HG03469 (cell line): Measurements from ENCODE around the gene NRARP.

ENCODE experiments used
- ATAC-seq: cut with Tn5 transposase; IDR thresholded peaks from one replicate; pipeline ENCODE4 v1.9.1; 2021; ENCODE audit warnings: mild to moderate bottlenecking, moderate library complexity, moderate number of reproducible peaks; ENCODE audit not compliant: unreplicated experiment

Gene NRARP

DNA sequence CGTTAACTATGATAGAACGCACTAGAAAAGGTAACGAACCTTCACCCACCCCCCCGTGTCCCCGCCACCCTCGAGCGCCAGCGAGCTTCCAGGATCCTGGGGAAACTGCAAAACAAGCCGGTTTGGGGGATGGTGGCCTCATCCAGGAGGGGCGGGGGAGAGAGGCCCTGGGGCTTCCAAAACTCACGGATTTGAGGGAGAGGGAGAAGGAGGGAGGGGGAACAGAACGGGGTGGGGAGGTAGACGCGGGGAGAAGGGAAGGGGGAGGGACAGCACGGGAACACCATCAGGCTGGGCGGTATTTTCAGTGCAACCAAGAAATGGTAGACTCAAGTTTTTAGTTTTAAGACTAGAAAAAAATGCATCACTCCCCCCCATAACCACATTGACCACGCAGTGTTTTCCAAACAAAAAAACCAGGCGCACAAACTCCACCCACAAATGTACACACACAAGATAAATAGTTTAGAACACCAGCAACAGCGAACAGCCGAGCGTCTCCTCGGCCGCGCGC lies 1.4 kb downstream of the NRARP start:
- ATAC-seq = no peak

DNA sequence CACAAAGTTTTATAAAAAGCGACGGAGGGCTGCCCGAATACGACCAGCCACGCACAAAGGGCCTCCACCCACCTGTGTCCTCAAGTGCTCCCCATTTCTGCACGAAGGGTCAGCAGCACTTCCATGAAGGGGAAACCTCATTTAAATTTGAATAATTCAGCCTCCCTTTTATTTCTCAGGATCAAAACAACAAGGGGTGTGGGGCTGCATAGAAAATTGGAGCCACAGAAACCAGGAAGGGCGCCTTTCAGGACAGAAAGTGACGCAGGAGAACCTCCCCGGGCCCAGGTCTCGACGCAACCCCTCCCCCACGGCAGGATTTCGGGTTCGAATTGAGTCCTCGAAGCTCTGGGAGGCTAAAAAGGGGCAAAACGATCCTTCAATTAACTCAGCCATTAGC lies 2.1 kb downstream of the NRARP start:
- ATAC-seq = no peak

DNA sequence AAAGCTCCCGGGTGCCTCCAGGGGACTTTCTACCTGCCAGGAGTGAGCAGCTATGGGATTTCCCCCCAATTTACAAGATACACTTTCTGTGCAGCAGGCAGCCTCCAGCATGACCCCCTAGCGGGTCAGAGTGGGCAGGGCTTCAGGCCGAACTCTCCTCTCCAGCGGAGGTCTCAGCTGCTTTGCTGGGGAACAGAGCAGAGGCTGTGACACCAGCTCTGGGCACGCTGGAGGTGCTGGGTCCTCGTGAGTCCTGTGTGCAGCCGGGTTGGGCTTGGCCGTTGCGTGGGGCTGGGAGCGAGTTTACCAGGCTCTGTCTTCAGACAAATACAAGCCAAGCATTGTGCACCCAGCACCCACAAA lies 2.9 kb downstream of the NRARP start:
- ATAC-seq = no peak

DNA sequence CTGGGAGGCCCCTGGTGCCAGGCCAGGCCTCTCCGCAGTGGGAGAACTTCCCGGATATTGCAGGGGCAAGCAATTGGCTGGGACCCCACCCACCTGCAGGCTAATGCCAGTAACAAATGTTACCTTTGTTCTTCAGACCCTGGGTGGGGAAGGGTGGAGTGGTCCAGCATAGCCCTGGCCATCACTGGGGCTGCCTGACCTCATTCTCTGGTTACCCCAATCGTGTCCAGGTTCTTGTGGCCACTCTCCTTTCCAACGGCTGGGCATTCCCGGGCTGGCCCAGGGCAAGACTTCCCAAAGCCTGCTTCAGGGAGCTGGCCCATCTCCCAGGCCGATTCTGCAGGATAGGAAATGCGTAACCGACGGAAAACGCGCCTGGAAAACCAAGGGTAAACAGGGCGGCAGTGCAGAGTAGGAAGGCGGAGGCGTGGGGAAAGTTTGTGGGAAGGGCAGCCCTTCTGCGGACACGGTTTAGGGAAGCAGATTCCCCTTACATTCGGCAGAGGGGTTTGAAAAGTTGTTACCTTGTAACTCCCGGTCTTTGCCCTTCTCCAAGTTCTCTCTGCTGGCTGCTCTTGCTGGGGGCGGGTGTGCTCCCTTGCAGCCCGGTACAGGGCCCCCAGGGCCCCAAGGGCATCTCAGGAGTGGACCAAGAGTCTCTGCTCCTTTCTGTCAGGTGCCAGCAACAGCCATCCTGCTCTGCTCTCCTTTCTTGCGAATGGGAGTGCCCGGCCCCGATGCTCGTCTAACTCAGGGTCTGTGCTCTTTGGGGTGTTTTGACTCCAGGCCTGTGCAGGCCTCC lies 3.5 kb downstream of the NRARP start:
- ATAC-seq = no peak

DNA sequence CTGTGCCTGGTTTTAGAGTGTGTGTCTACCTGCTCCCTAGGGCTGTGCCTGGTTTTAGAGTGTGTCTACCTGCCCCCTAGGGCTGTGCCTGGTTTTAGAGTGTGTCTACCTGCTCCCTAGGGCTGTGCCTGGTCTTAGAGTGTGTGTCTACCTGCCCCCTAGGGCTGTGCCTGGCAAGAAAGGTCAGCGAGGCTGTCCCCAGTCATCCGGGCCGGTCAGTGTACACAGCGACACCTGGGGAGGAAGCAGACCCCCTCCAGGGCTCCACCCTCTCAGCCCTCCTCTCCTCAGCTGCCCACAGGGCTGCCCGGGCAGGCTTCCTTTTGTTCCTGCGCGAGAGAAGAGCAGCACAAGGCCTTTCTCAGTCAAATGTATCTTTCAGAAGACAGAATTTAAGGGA lies 4.1 kb downstream of the NRARP start:
- no peak for ATAC-seq

DNA sequence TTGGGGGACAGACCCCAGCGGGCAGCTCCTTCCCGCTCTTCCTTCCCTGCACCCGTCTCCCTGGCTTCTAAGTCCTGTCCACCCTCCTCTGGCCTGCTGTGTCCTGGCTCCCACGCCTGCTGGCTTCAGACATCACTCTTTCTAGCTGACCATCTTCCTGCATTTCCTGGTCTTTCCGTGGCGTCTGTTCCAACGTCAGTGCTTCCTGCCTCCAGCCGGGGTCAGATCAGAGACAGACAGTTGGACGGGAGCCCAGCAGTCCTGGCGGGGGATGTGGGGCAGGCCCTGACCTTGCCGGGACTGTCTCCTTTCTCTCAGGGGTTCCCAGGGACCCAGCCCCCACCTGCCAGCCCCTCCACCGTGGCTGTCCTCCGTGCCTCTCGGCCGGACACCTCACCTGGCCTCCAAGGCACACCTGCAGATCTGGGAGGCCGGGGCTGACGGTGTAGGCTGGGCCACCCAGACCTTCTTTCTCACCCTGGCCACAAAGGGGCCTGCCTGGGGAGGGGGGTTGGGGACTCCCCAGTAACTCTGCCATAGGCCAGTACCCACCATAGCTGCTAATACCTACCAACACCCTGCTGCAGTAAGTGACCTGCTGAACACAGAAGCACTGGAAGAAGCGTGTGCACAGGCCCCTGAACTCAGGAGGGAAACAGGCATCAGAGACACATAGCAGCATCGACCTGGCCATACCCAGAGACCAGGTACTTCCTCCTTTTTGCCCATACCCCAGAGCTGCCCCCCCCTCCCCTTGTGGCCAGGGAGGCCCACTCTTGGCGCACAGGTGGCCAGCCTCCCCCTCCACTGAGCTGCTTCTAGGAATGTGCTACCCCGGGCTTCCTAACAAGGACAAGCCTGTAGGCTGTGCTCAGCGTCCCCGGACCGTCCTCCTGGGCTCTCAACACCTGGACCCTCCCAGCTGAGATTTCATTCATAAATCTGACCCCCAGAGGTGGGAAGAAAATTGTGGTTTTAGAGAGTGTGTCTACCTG lies 5.1 kb downstream of the NRARP start:
- ATAC-seq = no peak

DNA sequence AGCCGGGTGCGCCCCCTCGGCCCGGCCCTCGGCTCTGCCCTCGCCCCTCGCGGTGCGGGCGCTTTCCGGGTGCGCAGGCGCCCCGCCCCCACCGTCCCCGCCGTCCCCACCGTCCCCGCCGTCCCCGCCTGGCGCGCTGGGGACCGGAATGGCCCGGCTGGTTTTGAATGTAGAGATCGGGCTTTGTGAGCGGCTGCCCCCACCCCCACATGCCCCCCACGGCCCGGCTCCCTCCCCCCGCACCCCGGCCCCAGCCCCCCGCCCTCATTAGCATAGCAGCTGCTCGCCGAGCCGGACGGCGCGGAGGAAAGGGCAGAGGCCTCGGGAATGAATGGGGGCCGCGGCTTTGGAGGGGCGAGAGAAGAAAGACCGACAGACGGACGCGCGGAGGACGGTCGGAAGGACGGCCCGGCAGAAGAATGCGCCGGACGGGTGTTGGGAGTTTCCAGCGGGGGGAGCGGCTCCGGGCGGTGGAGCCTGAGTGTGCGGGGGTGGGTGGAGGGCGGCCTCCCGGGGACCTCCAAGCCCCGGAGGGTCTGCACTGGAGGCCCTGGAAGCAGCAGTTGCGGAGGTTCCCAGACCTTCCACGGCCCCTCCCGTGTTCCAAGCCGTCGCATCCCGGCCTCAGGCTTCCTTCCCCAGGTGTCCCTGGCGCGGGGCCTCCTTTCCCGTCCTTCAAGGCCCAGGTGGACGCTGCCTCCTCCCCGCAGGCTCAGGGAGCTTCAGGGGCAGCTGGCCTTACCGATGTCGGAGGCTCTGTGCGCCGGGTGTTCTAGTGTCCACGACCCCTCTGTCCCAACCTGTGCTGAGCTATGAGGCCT lies 6.0 kb downstream of the NRARP start:
- no peak for ATAC-seq

DNA sequence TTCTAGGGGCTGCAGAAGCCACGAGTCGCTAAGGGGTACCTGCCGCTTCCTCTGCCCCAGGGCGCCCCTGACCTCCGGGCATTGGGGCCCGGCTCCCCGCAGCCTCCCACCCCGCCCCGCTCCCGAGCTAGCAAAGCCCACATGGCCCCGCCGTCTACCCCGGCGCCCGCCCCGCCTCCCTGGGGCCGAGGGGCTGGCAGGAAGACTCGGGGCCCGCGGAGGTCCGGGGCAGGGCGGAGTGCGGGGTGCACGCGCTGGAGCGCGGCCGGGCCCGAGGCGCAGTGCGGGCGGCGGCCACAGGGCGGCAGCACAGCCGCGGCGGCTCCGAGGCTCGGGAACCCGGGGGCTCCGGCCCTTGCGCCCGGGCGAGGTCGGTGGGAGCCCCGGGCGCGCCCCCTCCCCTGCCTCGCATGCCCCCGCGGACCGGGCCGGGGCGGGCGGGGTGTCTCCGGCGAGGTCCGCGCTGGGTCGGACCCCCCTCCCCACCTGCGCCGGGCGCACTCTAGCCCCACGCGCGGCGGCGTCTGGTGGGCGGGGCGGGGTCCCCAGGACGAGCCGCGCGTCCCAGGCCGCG lies 6.7 kb downstream of the NRARP start:
- no peak for ATAC-seq

DNA sequence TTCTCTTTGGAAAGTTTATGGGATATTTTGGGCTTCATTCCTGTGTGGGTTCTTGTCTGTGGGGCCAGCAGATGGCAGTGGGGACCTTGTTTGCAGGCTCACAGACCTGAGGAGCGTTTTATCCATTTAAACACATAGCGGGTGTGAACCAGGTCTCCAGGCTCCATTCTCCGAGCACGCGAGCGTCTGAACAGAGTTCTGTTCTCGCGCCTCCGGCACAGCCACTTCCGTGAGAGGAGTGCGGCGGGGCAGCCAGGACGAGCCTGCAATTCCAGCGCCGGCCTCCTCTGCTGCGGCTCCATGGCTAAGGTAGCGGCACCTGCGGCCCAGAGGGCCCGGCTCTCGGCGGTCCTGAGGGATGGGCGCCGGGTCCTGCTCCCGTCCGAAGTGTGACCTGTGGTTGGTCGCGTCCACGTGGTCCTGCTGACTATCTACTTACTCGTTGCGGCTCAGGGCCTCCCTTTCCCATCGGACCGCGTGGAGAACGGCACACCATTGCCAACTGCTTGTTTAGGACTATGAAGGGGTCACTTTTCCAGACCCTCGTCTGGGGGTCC lies 7.3 kb downstream of the NRARP start:
- no peak for ATAC-seq

DNA sequence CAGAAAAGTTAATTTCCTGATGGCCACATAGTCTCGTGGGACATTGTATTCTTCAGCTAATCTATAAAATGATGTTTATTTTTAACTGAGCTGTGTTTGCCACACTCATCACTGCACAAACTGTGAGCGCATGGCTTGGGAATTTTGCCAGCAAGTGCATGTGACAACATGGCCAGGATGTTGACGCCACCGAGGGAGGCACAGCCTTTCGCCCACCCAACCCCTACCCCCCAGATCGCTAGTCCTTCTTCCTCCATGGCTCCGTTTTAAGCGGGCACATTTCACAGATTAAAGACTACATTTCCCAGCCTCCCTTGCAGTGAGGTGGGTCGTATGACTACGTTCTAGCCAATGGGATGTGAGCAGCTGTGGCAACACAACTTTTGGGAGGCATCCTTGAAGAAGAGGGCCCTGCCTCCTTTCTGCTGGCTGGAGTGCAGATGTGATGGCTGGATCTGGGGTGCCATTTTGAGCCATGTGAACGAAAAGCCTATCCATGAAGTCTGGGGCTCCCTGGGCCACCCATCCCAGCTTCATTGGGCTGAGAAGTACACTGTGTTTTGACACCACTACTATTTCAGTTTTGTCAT lies 7.9 kb downstream of the NRARP start:
- no peak for ATAC-seq

DNA sequence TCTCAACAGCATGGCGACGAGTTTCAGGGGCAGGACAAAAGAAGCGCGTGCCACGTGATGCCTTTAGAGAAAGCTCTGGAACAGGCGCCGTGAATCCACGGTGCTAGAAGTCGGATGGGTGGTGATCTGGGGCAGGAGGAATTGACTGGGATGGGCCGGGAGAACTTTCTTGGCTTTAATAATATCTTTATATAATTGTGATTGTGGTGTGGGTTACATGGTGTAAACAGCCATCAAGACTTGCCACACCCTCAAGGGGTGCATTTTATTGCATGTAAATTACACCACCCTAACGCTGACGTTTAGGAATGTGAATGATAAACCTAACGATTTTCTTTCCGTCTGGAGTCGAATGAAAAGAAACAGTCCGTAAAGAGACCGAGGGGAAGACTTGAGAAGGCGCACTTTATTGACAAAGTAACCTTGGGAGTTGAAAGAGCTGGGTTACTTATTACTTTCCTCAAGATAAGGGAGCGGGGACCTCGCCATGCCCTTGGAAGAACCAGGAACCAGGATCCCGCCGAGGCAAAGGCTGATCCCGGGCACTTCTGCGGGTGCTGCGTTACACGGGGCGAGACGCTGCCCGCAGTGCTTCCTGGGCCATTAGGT lies 8.5 kb downstream of the NRARP start:
- ATAC-seq = no peak

DNA sequence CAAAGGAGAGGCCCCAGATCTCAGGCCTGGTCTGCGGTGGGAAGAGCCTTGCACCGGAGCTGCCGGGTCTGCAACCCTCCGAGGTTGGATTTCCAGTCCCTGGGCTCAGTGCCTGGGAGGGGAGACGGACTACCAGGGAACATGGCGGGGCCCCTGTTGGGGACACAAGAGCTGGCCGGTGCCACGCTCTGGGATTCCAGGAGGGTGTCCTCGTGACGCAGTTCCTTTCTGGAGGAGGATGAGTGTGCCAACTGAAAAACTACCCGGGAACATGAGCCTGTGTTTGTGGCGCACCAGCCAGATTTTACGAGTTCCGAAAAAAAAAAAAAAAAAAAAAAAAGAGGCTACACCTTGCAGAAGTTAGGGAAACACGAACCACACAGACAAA lies 9.0 kb downstream of the NRARP start:
- no peak for ATAC-seq

DNA sequence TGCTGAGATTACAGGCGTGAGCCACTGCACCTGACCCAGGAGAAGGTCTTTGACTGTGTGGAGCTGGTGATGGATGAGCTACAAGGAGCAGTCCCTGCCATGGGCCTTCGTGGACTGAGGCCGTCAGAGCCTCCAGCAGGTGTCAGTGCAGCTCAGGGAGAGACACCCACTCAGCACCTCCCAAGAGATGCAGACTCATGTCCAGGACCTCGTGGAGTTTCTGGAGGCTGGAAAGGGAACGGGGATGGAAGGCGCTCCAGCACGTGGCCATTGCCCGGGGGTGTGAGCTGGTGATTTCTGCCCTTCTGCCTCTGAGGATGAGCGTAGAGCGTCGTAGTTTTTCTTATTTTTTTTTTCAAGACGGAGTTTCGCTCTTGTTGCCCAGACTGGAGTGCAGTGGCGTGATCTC lies 15.1 kb downstream of the NRARP start:
- ATAC-seq = no peak

DNA sequence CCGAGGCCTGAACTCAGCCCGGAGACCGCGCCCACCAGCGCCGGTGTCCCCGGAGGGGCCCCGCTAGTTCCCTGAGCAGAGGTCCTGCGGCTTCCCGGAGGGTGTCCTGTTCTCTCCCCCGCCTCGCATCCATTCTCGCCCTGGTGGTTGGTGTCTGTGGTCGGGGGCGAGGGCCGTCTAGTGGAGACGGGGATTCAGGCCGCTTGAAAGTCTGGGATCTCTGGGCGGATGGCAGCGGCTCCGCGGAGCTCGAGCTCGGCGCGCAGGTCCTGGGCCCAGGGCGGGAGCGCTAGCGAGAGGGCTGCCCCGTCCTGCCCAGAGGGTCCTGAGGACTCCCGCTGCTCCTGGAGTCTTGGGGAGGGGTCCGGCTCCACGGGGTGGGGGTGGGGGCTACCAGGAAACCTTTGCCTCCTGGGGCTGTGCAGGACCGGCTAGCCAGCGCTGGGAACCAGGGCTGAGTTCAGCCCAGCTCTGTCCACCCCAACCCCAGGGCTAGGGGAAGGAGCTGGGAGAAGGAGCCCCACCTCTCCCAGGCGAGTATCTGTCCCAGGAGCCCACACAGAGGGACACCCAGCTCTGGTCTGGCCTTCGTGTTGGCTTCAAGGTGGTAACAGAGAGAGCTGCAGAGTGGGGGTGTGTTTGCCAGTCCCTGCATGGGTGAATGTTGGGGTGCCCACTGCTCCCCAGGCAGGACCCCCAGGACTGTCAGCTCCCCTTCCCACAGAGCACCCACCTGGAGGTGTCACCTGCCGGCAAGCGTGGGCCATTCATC lies 20.5 kb downstream of the NRARP start:
- no peak for ATAC-seq

DNA sequence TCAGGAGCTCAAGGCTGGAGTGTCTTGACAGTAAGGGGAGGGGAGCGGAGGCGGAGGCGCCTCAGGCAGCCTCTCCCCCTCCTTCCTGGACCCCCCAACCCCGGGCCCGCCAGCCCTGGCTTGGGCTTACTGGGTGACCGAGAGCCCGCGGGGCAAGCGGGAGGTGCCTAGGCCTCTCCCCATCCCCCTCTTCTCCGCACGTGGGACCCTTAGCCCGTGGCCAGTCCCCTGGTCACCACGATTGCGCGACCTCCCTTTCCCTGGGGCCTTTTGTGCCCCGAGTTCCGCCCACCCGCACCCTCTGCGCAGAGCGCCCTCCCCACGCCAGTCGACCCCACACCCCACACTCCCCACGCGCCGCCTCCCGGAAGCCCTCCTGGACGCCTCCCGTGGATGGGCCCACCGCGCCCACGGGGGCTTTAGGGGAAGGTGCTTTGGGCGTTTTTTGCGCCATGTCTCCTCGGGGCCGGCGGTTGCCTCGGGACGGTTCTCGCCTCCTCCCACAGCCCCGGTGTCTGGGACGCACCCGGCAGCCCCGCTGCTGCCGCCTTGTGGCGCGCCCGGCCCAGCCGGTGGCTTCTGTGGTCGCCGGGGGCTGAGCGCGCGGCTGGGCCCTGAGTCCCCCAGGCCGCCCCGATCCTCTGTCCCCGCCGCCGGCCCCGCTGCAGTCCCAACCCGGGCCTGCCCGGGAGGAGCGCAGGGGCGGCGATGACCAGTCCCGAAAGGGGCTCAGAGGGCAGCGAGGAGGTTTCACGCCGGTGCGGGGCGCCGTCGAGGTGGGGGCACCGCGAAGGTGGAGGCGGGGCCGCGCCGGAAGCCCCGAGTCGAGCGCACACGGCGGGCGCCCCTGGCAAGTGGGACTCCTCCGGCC lies 21.4 kb downstream of the NRARP start:
- no peak for ATAC-seq

DNA sequence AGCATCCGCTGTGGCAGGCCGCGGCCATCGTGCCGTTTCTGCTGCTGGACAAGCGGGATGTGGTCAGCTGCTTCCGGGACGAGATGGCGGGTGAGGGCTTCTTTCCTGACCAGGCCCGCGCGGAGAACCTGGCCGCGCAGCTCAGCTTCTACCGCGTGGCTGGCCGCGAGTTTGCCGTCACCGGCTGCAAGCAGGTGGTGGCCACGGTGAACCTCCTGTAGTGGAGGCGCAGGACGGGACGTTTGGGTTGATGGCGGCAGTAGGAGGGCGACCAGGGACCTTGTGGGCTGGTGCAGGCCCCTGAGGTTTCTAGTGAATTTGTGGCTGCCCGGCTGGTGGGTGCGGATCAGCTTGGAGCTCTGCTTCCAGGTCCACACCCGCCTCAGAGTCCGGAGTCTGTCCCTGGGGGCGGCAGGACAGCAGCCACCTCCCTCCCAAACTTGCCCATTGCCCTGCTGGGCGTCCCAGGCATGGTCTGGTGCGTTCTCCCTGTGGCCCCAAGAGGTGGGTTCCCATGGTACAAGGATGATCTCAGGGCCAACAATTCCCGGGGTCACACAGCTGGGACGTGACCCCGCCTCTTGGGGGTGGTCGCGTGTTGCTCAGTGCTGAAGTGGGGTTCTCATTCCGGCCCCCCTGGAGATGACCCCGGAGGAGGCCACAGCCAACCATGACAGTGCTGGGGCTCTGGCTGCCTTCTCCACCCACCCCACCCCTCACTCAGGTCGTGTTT lies 22.2 kb downstream of the NRARP start:
- ATAC-seq = no peak
